SH-SY5Y (cell line): ENCODE data around the gene STK24.

Experiments used
- GATA2 ChIP-seq: IDR thresholded peaks from 2 replicates; pipeline ENCODE4 v1.6.1; 2011; ENCODE audit warnings: mild to moderate bottlenecking, low read depth, low read length
- GATA3 ChIP-seq: IDR thresholded peaks from 2 replicates; pipeline ENCODE4 v1.6.1; 2011; ENCODE audit warnings: low read depth, mild to moderate bottlenecking, low read length, moderate library complexity

The STK24 gene

GRCh38 chr13:98585946-98586345 lies 9.0 kb upstream of the STK24 start:
- no peak for TF ChIP-seq GATA3
- TF ChIP-seq GATA2, result no peak

- TF ChIP-seq GATA2 (no peak), GATA3 (no peak)
These were observed 8.5 kb upstream of the STK24 start for GRCh38 chr13:98585398-98585754.

GRCh38 chr13:98584668-98585397 lies 7.9 kb upstream of the STK24 start:
- TF ChIP-seq GATA3 (no peak), GATA2 (no peak)

GRCh38 chr13:98582947-98583346 lies 6.0 kb upstream of the STK24 start:
- no peak for TF ChIP-seq GATA3
- TF ChIP-seq GATA2, result no peak

GRCh38 chr13:98581971-98582702 lies 5.2 kb upstream of the STK24 start:
- TF ChIP-seq GATA3 (no peak), GATA2 (no peak)

GRCh38 chr13:98581381-98581780 lies 4.5 kb upstream of the STK24 start:
- TF ChIP-seq GATA3 (no peak), GATA2 (no peak)

GRCh38 chr13:98580420-98580819 lies 3.5 kb upstream of the STK24 start:
- TF ChIP-seq GATA2 (no peak), GATA3 (no peak)

- TF ChIP-seq GATA3 (no peak), GATA2 (no peak)
These were observed 954 bp upstream of the STK24 start for GRCh38 chr13:98577836-98578285.

- TF ChIP-seq GATA3, result no peak
- no peak for TF ChIP-seq GATA2
These were observed 534 bp downstream of the STK24 start for GRCh38 chr13:98576200-98576945.

- TF ChIP-seq GATA2 (no peak), GATA3 (no peak)
These were observed 1.1 kb downstream of the STK24 start for GRCh38 chr13:98575904-98576199.

- TF ChIP-seq GATA2 (no peak), GATA3 (no peak)
These were observed 1.7 kb downstream of the STK24 start for GRCh38 chr13:98575009-98575903.

GRCh38 chr13:98571955-98572662 lies 4.8 kb downstream of the STK24 start:
- TF ChIP-seq GATA2, result no peak
- no peak for TF ChIP-seq GATA3

- TF ChIP-seq GATA2 (no peak), GATA3 (no peak)
These were observed 6.0 kb downstream of the STK24 start for GRCh38 chr13:98570929-98571372.

- no peak for TF ChIP-seq GATA2
- no peak for TF ChIP-seq GATA3
These were observed 8.0 kb downstream of the STK24 start for GRCh38 chr13:98568918-98569317.

GRCh38 chr13:98567140-98567539 lies 9.8 kb downstream of the STK24 start:
- TF ChIP-seq GATA2 (no peak), GATA3 (no peak)
